ENCODE data around the gene PRRT3. TPM values are rescaled to one million over a fixed set of nuclear protein-coding genes. Genes with fewer than 3 reads are reported as not detected.

Gene PRRT3
- total and polyA plus RNA-seq, 9 of the 15 experiments (the other 6 are each of a cell fraction or from before 2014, with no cell fraction given) = 0.06 to 1.9 (median 1.2) TPM

DNA sequence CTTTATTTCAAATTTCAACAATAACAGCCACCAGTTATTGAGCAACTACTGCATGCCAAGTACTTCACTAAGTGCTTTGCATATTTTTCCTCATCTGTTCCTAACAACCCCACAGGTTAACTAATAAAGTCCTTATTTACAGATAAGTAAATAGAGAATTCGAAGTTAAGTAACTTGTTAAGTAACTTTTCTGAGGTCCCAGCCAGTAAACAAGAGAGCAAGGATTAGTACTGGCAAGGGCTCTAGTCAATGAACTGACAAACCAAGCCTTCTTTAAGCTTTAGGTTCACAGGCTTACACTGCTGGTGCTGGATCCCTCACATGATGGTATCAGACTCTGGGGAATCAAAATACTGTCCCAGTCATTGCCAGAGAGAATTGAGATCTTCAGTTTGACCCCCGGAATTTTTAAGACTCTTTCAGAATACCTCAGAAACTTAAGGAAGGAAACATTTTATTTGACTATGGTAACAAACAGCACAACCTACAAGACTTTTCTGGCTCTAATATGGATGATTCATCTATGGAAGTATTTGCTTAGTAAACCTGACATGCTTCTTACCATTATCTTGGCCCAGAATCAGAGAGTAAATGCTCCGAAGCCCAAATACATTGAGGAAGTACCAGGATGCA lies 17.9 kb upstream of the PRRT3 start:
- DNase-seq (ENCODE audit: extremely low read depth in 1 of 4, low spot score in 3 of 4) (no peak), ATAC-seq (no peak), FAIRE-seq (no peak)
- Histone ChIP-seq H3K9ac (ENCODE audit: insufficient read depth in 1 of 2, low read depth in 2 of 2, low read length in 2 of 2) (no peak overlapping the region), H3K4me3 (no peak overlapping the region), H4K20me1 (replicated peaks; ENCODE audit: control insufficient read depth, insufficient read depth, low read length) (no peaks in the 10 kb centered on the region), H3K9me1 (ENCODE audit: control insufficient read depth, insufficient read depth, low read length) (no peaks in the 10 kb centered on the region), H3K79me2 (ENCODE audit: control insufficient read depth, insufficient read depth, low read length) (peaks cover 2% of the 10 kb centered on the region), H3K4me1 (replicated peaks in 1 of 2; ENCODE audit: control insufficient read depth in 2 of 2, insufficient read depth in 2 of 2, low read length in 2 of 2) (no peaks in the 10 kb centered on the region), H3K36me3 (ENCODE audit: control insufficient read depth, insufficient read depth, low read length) (peaks cover 83% of the 10 kb centered on the region), H3K27ac (ENCODE audit: extremely low read depth, low read depth, low read length) (no peak overlapping the region), H2AFZ (ENCODE audit: low read depth, low read length) (no peak overlapping the region), H3K27me3 (ENCODE audit: control insufficient read depth in 2 of 2, insufficient read depth in 2 of 2, low read length in 2 of 2) (no peaks in the 10 kb centered on the region), H3K9me3 (replicated peaks; ENCODE audit: control insufficient read depth, insufficient read depth, low read depth, low read length) (no peaks in the 10 kb centered on the region), H3K4me2 (ENCODE audit: insufficient read depth, low read length) (no peak overlapping the region)
- 90% methylated on average over 3 of the region's 3 CpGs for WGBS (ENCODE audit: insufficient coverage, low coverage, missing lambda C conversion rate)
- no peak for TF ChIP-seq MECOM (CRISPR knock-in tag; IDR thresholded peaks at IDR 0.05)
- TF ChIP-seq, protein P1, sequence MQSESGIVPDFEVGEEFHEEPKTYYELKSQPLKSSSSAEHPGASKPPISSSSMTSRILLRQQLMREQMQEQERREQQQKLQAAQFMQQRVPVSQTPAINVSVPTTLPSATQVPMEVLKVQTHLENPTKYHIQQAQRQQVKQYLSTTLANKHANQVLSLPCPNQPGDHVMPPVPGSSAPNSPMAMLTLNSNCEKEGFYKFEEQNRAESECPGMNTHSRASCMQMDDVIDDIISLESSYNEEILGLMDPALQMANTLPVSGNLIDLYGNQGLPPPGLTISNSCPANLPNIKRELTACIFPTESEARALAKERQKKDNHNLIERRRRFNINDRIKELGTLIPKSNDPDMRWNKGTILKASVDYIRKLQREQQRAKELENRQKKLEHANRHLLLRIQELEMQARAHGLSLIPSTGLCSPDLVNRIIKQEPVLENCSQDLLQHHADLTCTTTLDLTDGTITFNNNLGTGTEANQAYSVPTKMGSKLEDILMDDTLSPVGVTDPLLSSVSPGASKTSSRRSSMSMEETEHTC (IDR thresholded peaks at IDR 0.05) = no peak
- TF ChIP-seq TSC22D4 (tag; IDR thresholded peaks at IDR 0.05) = no peak
- TF ChIP-seq ERF (CRISPR knock-in tag; IDR thresholded peaks at IDR 0.05) = no peak
- no peak for TF ChIP-seq ZBTB7A (IDR thresholded peaks at IDR 0.05; ENCODE audit: borderline replicate concordance, control insufficient read depth, low read depth, low read length)
- no peak for TF ChIP-seq KHSRP (IDR thresholded peaks at IDR 0.05)
- no peak for TF ChIP-seq DACH1 (IDR thresholded peaks at IDR 0.05; ENCODE audit: partially characterized antibody)
- TF ChIP-seq ZNF41 (CRISPR knock-in tag; conservative IDR thresholded peaks at IDR 0.05) = no peak
- TF ChIP-seq SMARCC2 (IDR thresholded peaks at IDR 0.05; ENCODE audit: low read depth) = no peak
- TF ChIP-seq HLTF (IDR thresholded peaks at IDR 0.05) = no peak
- TF ChIP-seq, protein P2, sequence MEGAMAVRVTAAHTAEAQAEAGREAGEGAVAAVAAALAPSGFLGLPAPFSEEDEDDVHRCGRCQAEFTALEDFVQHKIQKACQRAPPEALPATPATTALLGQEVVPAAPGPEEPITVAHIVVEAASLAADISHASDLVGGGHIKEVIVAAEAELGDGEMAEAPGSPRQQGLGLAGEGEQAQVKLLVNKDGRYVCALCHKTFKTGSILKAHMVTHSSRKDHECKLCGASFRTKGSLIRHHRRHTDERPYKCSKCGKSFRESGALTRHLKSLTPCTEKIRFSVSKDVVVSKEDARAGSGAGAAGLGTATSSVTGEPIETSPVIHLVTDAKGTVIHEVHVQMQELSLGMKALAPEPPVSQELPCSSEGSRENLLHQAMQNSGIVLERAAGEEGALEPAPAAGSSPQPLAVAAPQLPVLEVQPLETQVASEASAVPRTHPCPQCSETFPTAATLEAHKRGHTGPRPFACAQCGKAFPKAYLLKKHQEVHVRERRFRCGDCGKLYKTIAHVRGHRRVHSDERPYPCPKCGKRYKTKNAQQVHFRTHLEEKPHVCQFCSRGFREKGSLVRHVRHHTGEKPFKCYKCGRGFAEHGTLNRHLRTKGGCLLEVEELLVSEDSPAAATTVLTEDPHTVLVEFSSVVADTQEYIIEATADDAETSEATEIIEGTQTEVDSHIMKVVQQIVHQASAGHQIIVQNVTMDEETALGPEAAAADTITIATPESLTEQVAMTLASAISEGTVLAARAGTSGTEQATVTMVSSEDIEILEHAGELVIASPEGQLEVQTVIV (CRISPR knock-in tag; IDR thresholded peaks at IDR 0.05; ENCODE audit: borderline replicate concordance) = no peak
- TF ChIP-seq, protein P3, sequence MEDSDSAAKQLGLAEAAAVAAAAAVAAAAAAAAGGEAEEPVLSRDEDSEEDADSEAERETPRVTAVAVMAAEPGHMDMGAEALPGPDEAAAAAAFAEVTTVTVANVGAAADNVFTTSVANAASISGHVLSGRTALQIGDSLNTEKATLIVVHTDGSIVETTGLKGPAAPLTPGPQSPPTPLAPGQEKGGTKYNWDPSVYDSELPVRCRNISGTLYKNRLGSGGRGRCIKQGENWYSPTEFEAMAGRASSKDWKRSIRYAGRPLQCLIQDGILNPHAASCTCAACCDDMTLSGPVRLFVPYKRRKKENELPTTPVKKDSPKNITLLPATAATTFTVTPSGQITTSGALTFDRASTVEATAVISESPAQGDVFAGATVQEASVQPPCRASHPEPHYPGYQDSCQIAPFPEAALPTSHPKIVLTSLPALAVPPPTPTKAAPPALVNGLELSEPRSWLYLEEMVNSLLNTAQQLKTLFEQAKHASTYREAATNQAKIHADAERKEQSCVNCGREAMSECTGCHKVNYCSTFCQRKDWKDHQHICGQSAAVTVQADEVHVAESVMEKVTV (CRISPR knock-in tag; IDR thresholded peaks at IDR 0.05) = no peak
- no peak for TF ChIP-seq MAFK (IDR thresholded peaks at IDR 0.05; ENCODE audit: low read length)
- CTCF ChIA-PET (ENCODE audit: low intra/inter-chr PET ratio) = interaction anchor here (0.6 kb wide), 1 partner anchor 254 kb away, joined by 4 read pairs; no protein-coding TSS in a partner anchor
- intact Hi-C loops (cut with micrococcal nuclease) = no loop called here
- BruUV-seq (replicated peaks) = no TSS peak
- POLR2A ChIA-PET = interaction anchor here (7.2 kb wide), 1 partner anchor 8 kb away, joined by 53 read pairs; no protein-coding TSS in a partner anchor
- in situ Hi-C loops (cut with MboI) = no loop called here

Data from K562 (cell line).